K562 (cell line): ENCODE results near the gene CMTM8. TPM values are rescaled to one million over a fixed set of nuclear protein-coding genes. Genes with fewer than 3 reads are reported as not detected.

ENCODE experiments used
- AFF1 ChIP-seq, 2 experiments: fragments of 450-650 bp; IDR thresholded peaks; 2 replicates each; pipeline ENCODE4 v1.6.1; 2018; ENCODE audit warnings: mild to moderate bottlenecking in 2 of 2, low read depth in 1 of 2; ENCODE audit not compliant: partially characterized antibody in 2 of 2
- BRCA1 ChIP-seq, 2 experiments: fragments of 450-650 bp in 1 of 2; sonication (generic) in 1 of 2; formaldehyde crosslinking in 1 of 2; IDR thresholded peaks; 2 replicates each; pipeline versions ENCODE4 v1.5.0 to v1.6.1; 2017 to 2020; ENCODE audit warnings: mild to moderate bottlenecking in 1 of 2, missing genetic modification reagents in 1 of 2
- FOXK1 ChIP-seq: sonication (generic); formaldehyde crosslinking; IDR thresholded peaks from 2 replicates; pipeline ENCODE4 v1.8.0; 2022; ENCODE audit warnings: missing genetic modification reagents, mild to moderate bottlenecking, borderline replicate concordance
- KHSRP ChIP-seq: fragments of 450-650 bp; IDR thresholded peaks from 2 replicates; pipeline ENCODE4 v1.6.1; 2017
- NR2C2 ChIP-seq, 2 experiments: fragments of 200-800 bp in 1 of 2; sonication (Bioruptor generic) in 1 of 2; sonication (generic) in 1 of 2; formaldehyde crosslinking in 1 of 2; IDR thresholded peaks; 2 replicates each; pipeline versions ENCODE4 v1.6.1 to v1.8.0; 2016 to 2022; ENCODE audit warnings: mild to moderate bottlenecking in 1 of 2, missing compliant biosample characterization in 1 of 2, missing genetic modification characterization in 1 of 2, missing genetic modification reagents in 1 of 2
- PRDM10 ChIP-seq: fragments of 450-650 bp; IDR thresholded peaks from 2 replicates; pipeline ENCODE4 v1.6.1; 2018; ENCODE audit not compliant: partially characterized antibody
- SMARCC2 ChIP-seq: fragments of 450-650 bp; IDR thresholded peaks from 2 replicates; pipeline ENCODE4 v1.6.1; 2017; ENCODE audit warnings: antibody characterized with exemption, moderate library complexity, mild to moderate bottlenecking, low read depth
- TAF15 ChIP-seq: fragments of 200-400 bp; formaldehyde crosslinking; IDR thresholded peaks from 2 replicates; pipeline ENCODE4 v1.6.1; 2017; ENCODE audit warnings: mild to moderate bottlenecking, low read depth, low read length, moderate library complexity
- ZNF24 ChIP-seq: fragments of 450-650 bp; IDR thresholded peaks from 2 replicates; pipeline ENCODE4 v1.6.1; 2016
- polyA plus RNA-seq, 8 experiments: library from polyadenylated mRNA; depleted of rRNA in 4 of 8; stranded (reverse) in 5 of 8; unstranded in 3 of 8; fragments of >200 nt; fragmentation: Nextera tagmentation in 2 of 8; fragmentation: Illumina TruSeq in 1 of 8; extraction: Ambion mirVana in 2 of 8; extraction: Trizol in 1 of 8; gene quantifications; 2 replicates each; pipeline versions ENCODE4 v1.2.1 to v1.2.3, GENCODE V29; 2011 to 2014; ENCODE audit warnings: inconsistent platforms in 1 of 8, missing spikeins in 1 of 8
- total RNA-seq, 7 experiments: library from RNA; depleted of rRNA in 6 of 7; stranded (reverse); fragments of >200 nt in 6 of 7; fragmentation: Illumina TruSeq in 2 of 7; extraction: Trizol in 2 of 7; gene quantifications; 2 replicates each; pipeline versions ENCODE4 v1.2.1 to v1.2.3, GENCODE V29; 2011 to 2021; ENCODE audit warnings: low replicate concordance in 1 of 7
- TF ChIP-seq, protein P1 (sequence below), 2 experiments: IDR thresholded peaks; 2 replicates each; pipeline ENCODE4 v1.6.1; 2012; ENCODE audit warnings: improper control_type of control experiment in 2 of 2, low read depth in 2 of 2, low read length in 2 of 2, borderline replicate concordance in 1 of 2

The CMTM8 gene
- total and polyA plus RNA-seq, 9 of the 15 experiments (the other 6 are each of a cell fraction or from before 2014, with no cell fraction given) = not detected

- TF ChIP-seq BRCA1 (IDR thresholded peaks at IDR 0.05) (no peak), BRCA1 (CRISPR knock-in tag; IDR thresholded peaks at IDR 0.05) (no peak), KHSRP (no peak), SMARCC2 (no peak), TAF15 (no peak), NR2C2 (CRISPR knock-in tag; IDR thresholded peaks at IDR 0.05) (no peak), NR2C2 (tag; IDR thresholded peaks at IDR 0.05) (no peak), ZNF24 (no peak), AFF1 (IDR thresholded peaks at IDR 0.05; ENCODE audit: low read depth in 1 of 2, partially characterized antibody in 2 of 2) (no peak), FOXK1 (no peak), PRDM10 (no peak)
- TF ChIP-seq, protein P1, sequence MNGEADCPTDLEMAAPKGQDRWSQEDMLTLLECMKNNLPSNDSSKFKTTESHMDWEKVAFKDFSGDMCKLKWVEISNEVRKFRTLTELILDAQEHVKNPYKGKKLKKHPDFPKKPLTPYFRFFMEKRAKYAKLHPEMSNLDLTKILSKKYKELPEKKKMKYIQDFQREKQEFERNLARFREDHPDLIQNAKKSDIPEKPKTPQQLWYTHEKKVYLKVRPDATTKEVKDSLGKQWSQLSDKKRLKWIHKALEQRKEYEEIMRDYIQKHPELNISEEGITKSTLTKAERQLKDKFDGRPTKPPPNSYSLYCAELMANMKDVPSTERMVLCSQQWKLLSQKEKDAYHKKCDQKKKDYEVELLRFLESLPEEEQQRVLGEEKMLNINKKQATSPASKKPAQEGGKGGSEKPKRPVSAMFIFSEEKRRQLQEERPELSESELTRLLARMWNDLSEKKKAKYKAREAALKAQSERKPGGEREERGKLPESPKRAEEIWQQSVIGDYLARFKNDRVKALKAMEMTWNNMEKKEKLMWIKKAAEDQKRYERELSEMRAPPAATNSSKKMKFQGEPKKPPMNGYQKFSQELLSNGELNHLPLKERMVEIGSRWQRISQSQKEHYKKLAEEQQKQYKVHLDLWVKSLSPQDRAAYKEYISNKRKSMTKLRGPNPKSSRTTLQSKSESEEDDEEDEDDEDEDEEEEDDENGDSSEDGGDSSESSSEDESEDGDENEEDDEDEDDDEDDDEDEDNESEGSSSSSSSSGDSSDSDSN (IDR thresholded peaks at IDR 0.05; ENCODE audit: borderline replicate concordance in 1 of 2, low read depth in 2 of 2, low read length in 2 of 2) = no peak
Measured at GRCh38 chr3:32398531-32398930, 160.1 kb downstream of the CMTM8 start (continued).
